NCI-H774 (cell line): Measurements from ENCODE around the gene PHACTR1.

Experiments used
- DNase-seq: peaks from one replicate; lab custom pipeline; 2025; lab: John Stamatoyannopoulos, UW

Gene PHACTR1

GRCh38 chr6:13163161-13163944, 446.8 kb downstream of the PHACTR1 start:
- DNase-seq: no peak

GRCh38 chr6:13164291-13164690, 447.7 kb downstream of the PHACTR1 start:
- DNase-seq: no peak

GRCh38 chr6:13165502-13166172, 449.1 kb downstream of the PHACTR1 start:
- no peak for DNase-seq

- DNase-seq: no peak
Observed at GRCh38 chr6:13166269-13166668, 449.7 kb downstream of the PHACTR1 start.

GRCh38 chr6:13166916-13167315, 450.3 kb downstream of the PHACTR1 start:
- no peak for DNase-seq

- no peak for DNase-seq
Observed at GRCh38 chr6:13172291-13172690, 455.7 kb downstream of the PHACTR1 start.

- no peak for DNase-seq
Observed at GRCh38 chr6:13175087-13175486, 458.5 kb downstream of the PHACTR1 start.

- DNase-seq: no peak
Observed at GRCh38 chr6:13175759-13176158, 459.2 kb downstream of the PHACTR1 start.

- DNase-seq: no peak
Observed at GRCh38 chr6:13177664-13178063, 461.1 kb downstream of the PHACTR1 start.

GRCh38 chr6:13178107-13178506, 461.5 kb downstream of the PHACTR1 start:
- no peak for DNase-seq

GRCh38 chr6:13180538-13180937, 464.0 kb downstream of the PHACTR1 start:
- no peak for DNase-seq

GRCh38 chr6:13181393-13181792, 464.8 kb downstream of the PHACTR1 start:
- no peak for DNase-seq

GRCh38 chr6:13183415-13184088, 467.0 kb downstream of the PHACTR1 start:
- DNase-seq: no peak

GRCh38 chr6:13184089-13184468, 467.5 kb downstream of the PHACTR1 start:
- no peak for DNase-seq

- DNase-seq: no peak
Observed at GRCh38 chr6:13184547-13184946, 468.0 kb downstream of the PHACTR1 start.

GRCh38 chr6:13186861-13187260, 470.3 kb downstream of the PHACTR1 start:
- no peak for DNase-seq

GRCh38 chr6:13187692-13188091, 471.1 kb downstream of the PHACTR1 start:
- no peak for DNase-seq

- no peak for DNase-seq
Observed at GRCh38 chr6:13188306-13188705, 471.7 kb downstream of the PHACTR1 start.

GRCh38 chr6:13189710-13190109, 473.1 kb downstream of the PHACTR1 start:
- DNase-seq: no peak

GRCh38 chr6:13190376-13190775, 473.8 kb downstream of the PHACTR1 start:
- no peak for DNase-seq

GRCh38 chr6:13191461-13191860, 474.9 kb downstream of the PHACTR1 start:
- DNase-seq: no peak

GRCh38 chr6:13194852-13195251, 478.3 kb downstream of the PHACTR1 start:
- DNase-seq: no peak

- DNase-seq: no peak
Observed at GRCh38 chr6:13195803-13196202, 479.2 kb downstream of the PHACTR1 start.
